Neuronal stem cell (in vitro differentiated cells): Measurements from ENCODE around the gene NCOA4.
A peak's percentile ranks its signal among the peaks of the same experiment; 100 is the strongest.
"Not testable (repeated sequence)": the region's sequence is repeated elsewhere in the genome, so short reads cannot be mapped to it uniquely, and the experiment has no call there.

Experiments
- DNase-seq: peaks from one replicate; pipeline ENCODE4 v3.0.0-alpha.2; 2013; ENCODE audit warnings: low spot score
- H2AFZ ChIP-seq: one replicate; pipeline ENCODE4 v1.6.1; 2013; ENCODE audit warnings: mild to moderate bottlenecking, low read length, inconsistent platforms
- H2AK5ac ChIP-seq: 2 replicates; pipeline ENCODE4 v1.6.1; 2013; ENCODE audit warnings: low read depth, mild to moderate bottlenecking, inconsistent platforms, low read length, moderate library complexity, mixed read lengths
- H2BK120ac ChIP-seq: 2 replicates; pipeline ENCODE4 v1.6.1; 2013; ENCODE audit warnings: low read depth, mild to moderate bottlenecking, inconsistent platforms, low read length, moderate library complexity, mixed read lengths
- H2BK12ac ChIP-seq: one replicate; pipeline ENCODE4 v1.6.1; 2013; ENCODE audit warnings: low read length, inconsistent platforms
- H2BK15ac ChIP-seq: 2 replicates; pipeline ENCODE4 v1.6.1; 2013; ENCODE audit warnings: mild to moderate bottlenecking, low read length, inconsistent platforms, mixed read lengths
- H2BK5ac ChIP-seq: one replicate; pipeline ENCODE4 v1.6.1; 2013; ENCODE audit warnings: inconsistent platforms, mild to moderate bottlenecking, low read length, moderate library complexity
- H3K14ac ChIP-seq: one replicate; pipeline ENCODE4 v1.6.1; 2013; ENCODE audit warnings: low read length, inconsistent platforms
- H3K18ac ChIP-seq: 2 replicates; pipeline ENCODE4 v1.6.1; 2013; ENCODE audit warnings: low read length, inconsistent platforms
- H3K23ac ChIP-seq: 2 replicates; pipeline ENCODE4 v1.6.1; 2013; ENCODE audit warnings: low read depth, mild to moderate bottlenecking, mixed read lengths, low read length, inconsistent platforms; ENCODE audit not compliant: poor library complexity
- H3K27ac ChIP-seq: replicated peaks from 3 replicates; pipeline ENCODE4 v1.5.1; 2013; ENCODE audit warnings: low read length, inconsistent platforms
- H3K27me3 ChIP-seq, 3 experiments: 2 replicates each; pipeline ENCODE4 v1.6.1; 2013; ENCODE audit warnings: low read length in 3 of 3, mild to moderate bottlenecking in 2 of 3, inconsistent platforms in 1 of 3, low read depth in 1 of 3, mixed read lengths in 1 of 3, moderate library complexity in 1 of 3; ENCODE audit not compliant: control insufficient read depth in 3 of 3, insufficient read depth in 3 of 3
- H3K36me3 ChIP-seq, 2 donors: replicated peaks in 1 of 2; 2 replicates each; pipeline ENCODE4 v1.6.1; 2013; ENCODE audit warnings: low read length in 2 of 2; ENCODE audit not compliant: control insufficient read depth in 2 of 2, insufficient read depth in 2 of 2
- H3K4ac ChIP-seq: 2 replicates; pipeline ENCODE4 v1.6.1; 2013; ENCODE audit warnings: inconsistent platforms, mild to moderate bottlenecking, low read length, moderate library complexity
- H3K4me1 ChIP-seq, 2 donors: 1 replicate in 1 of 2; 2 replicates in 1 of 2; pipeline ENCODE4 v1.6.1; 2013; ENCODE audit warnings: low read length in 2 of 2, low read depth in 1 of 2; ENCODE audit not compliant: control insufficient read depth in 2 of 2, insufficient read depth in 1 of 2
- H3K4me2 ChIP-seq: one replicate; pipeline ENCODE4 v1.6.1; 2013; ENCODE audit warnings: mild to moderate bottlenecking, low read length, inconsistent platforms; ENCODE audit not compliant: insufficient read depth, poor library complexity, severe bottlenecking
- H3K4me3 ChIP-seq, 2 donors: 2 replicates each; pipeline ENCODE4 v1.5.1; 2013; ENCODE audit warnings: low read length in 2 of 2, mild to moderate bottlenecking in 2 of 2, inconsistent platforms in 1 of 2, moderate library complexity in 1 of 2
- H3K79me1 ChIP-seq: one replicate; pipeline ENCODE4 v1.6.1; 2013; ENCODE audit warnings: low read depth, mild to moderate bottlenecking, inconsistent platforms, low read length, moderate library complexity
- H3K9ac ChIP-seq: one replicate; pipeline ENCODE4 v1.6.1; 2013; ENCODE audit warnings: mild to moderate bottlenecking, low read depth, low read length, inconsistent platforms; ENCODE audit not compliant: poor library complexity
- H3K9me3 ChIP-seq, 2 donors: replicated peaks in 1 of 2; 2 replicates each; pipeline versions ENCODE3 to v1.6.1; 2013; ENCODE audit warnings: low read length in 2 of 2, mild to moderate bottlenecking in 2 of 2, inconsistent platforms in 1 of 2, low read depth in 1 of 2, mixed read lengths in 1 of 2, moderate library complexity in 1 of 2; ENCODE audit not compliant: control insufficient read depth in 2 of 2, insufficient read depth in 1 of 2
- H4K8ac ChIP-seq: one replicate; pipeline ENCODE4 v1.6.1; 2013; ENCODE audit warnings: low read depth, mild to moderate bottlenecking, inconsistent platforms, low read length, moderate library complexity
- H4K91ac ChIP-seq: one replicate; pipeline ENCODE4 v1.6.1; 2013; ENCODE audit warnings: low read length, low read depth, mild to moderate bottlenecking, inconsistent platforms; ENCODE audit not compliant: poor library complexity
- WGBS, 2 donors: extraction: QIAGEN DNeasy Blood & Tissue Kit; methylation state at CpG; one replicate each; pipeline ENCODE4 v1.1.7; 2013; ENCODE audit warnings: missing lambda C conversion rate in 2 of 2, mixed read lengths in 1 of 2; ENCODE audit not compliant: insufficient read length in 2 of 2, insufficient replicate concordance in 1 of 2; ENCODE audit errors: extremely low coverage in 2 of 2; 5-methylcytosine and 5-hydroxymethylcytosine counted together

Gene NCOA4

GRCh38 chr10:45972106-45972812 is 58.2 kb downstream of the NCOA4 start, which contains the start of gene TIMM23:
TSS of gene TIMM23 (plus strand) at chr10:45972489. CDS start at chr10:45972625, 136 bp downstream.
- H3K79me1 ChIP-seq, H2BK15ac ChIP-seq, H2AK5ac ChIP-seq, H2BK120ac ChIP-seq, H3K4me1 ChIP-seq, H3K9me3 ChIP-seq, H4K91ac ChIP-seq, H3K27me3 ChIP-seq, H2BK12ac ChIP-seq, H3K23ac ChIP-seq, H2BK5ac ChIP-seq, H3K4ac ChIP-seq, H3K14ac ChIP-seq: not testable (repeated sequence)
- Histone ChIP-seq H4K8ac (peak within 1 kb of the TSS; percentile 17), H2AFZ (peak within 1 kb of the TSS; percentile 91), H3K18ac (peak within 1 kb of the TSS; percentile 80), H3K9ac (peak within 1 kb of the TSS; percentile 93), H3K4me2 (peak within 1 kb of the TSS; percentile 62), H3K4me3 (peak within 1 kb of the TSS; percentile 72 to 91), H3K36me3 (peaks cover 0 to 13% of the 10 kb centered on the region in 2 donors), H3K27ac (peak within 1 kb of the TSS; percentile 61)
- DNase-seq, result peak; percentile 79
- WGBS, 2 donors, result no CpG with 5 or more reads among the region's 60 CpGs

GRCh38 chr10:45971742-45972105 is 58.7 kb downstream of the NCOA4 start:
- no CpG with 5 or more reads among the region's 25 CpGs for WGBS, 2 donors
- H2AK5ac ChIP-seq, H2BK5ac ChIP-seq, H2BK120ac ChIP-seq, H3K18ac ChIP-seq, H3K9me3 ChIP-seq, H3K27ac ChIP-seq, H3K4ac ChIP-seq, H2BK12ac ChIP-seq, H3K4me1 ChIP-seq, H2BK15ac ChIP-seq, H3K27me3 ChIP-seq, H3K79me1 ChIP-seq, H4K8ac ChIP-seq, H3K23ac ChIP-seq, H3K14ac ChIP-seq, DNase-seq, H4K91ac ChIP-seq: not testable (repeated sequence)
- Histone ChIP-seq H3K4me2 (peak overlapping the region; percentile 45), H3K36me3 (peaks cover 0 to 12% of the 10 kb centered on the region in 2 donors), H2AFZ (peak overlapping the region; percentile 91), H3K4me3 (peak overlapping the region; percentile 72 to 91), H3K9ac (peak overlapping the region; percentile 93)

- not testable (repeated sequence) for H3K23ac ChIP-seq, H3K9ac ChIP-seq, H2AFZ ChIP-seq, H3K79me1 ChIP-seq, H2BK12ac ChIP-seq, H3K4ac ChIP-seq, H2BK5ac ChIP-seq, H3K9me3 ChIP-seq, DNase-seq, H3K4me1 ChIP-seq, H2BK15ac ChIP-seq, H3K18ac ChIP-seq, H4K8ac ChIP-seq, H4K91ac ChIP-seq, H3K27me3 ChIP-seq, H2BK120ac ChIP-seq, H3K27ac ChIP-seq, H3K14ac ChIP-seq, H3K4me2 ChIP-seq, H3K36me3 ChIP-seq, H2AK5ac ChIP-seq
- H3K4me3 ChIP-seq, result peak overlapping the region in 1 of 2 donors; percentile 72
- WGBS, 2 donors, result no CpG with 5 or more reads among the region's 14 CpGs
Measured at GRCh38 chr10:45971019-45971418, 59.4 kb downstream of the NCOA4 start.

- not testable (repeated sequence) for H3K4me2 ChIP-seq, H3K4ac ChIP-seq, H3K23ac ChIP-seq, H3K79me1 ChIP-seq, H2BK5ac ChIP-seq, H4K91ac ChIP-seq, H3K4me1 ChIP-seq, H2BK120ac ChIP-seq, H2BK12ac ChIP-seq, DNase-seq, H2AFZ ChIP-seq, H3K14ac ChIP-seq, H3K4me3 ChIP-seq, H3K9ac ChIP-seq, H3K27ac ChIP-seq, H4K8ac ChIP-seq, H3K36me3 ChIP-seq, H3K27me3 ChIP-seq, H2AK5ac ChIP-seq, H3K18ac ChIP-seq, H2BK15ac ChIP-seq, H3K9me3 ChIP-seq
- no CpG with 5 or more reads among the region's 6 CpGs for WGBS, 2 donors
Measured at GRCh38 chr10:45962686-45963452, 67.6 kb downstream of the NCOA4 start.
